NOMO-1 treated with dmso at 0.1 percent for 144 hours (cell line): ENCODE results near the gene CFAP54.

Source experiments
- DNase-seq: peaks from one replicate; lab custom pipeline; 2025; ENCODE audit not compliant: unreplicated experiment; lab: John Stamatoyannopoulos, UW

CFAP54 gene

DNA sequence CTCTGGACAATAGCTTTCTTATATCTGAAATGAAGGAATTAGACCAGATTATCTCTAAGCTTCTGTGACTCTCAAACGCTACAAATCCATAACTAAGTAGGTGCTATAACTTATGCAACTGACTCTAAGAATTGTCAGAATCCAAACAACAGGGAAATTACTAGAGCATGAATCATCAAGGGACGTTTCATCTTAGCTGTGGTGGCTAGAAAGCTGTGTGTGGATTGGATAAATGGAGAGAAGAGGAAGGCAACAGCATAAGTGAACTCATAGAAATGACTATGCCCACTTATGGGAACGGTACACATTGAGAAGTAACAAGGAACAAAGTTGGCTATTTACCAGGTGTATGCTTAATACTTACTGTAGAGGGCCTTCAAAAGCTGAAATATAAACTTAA, 321.7 kb downstream of the CFAP54 start:
- DNase-seq = no peak

DNA sequence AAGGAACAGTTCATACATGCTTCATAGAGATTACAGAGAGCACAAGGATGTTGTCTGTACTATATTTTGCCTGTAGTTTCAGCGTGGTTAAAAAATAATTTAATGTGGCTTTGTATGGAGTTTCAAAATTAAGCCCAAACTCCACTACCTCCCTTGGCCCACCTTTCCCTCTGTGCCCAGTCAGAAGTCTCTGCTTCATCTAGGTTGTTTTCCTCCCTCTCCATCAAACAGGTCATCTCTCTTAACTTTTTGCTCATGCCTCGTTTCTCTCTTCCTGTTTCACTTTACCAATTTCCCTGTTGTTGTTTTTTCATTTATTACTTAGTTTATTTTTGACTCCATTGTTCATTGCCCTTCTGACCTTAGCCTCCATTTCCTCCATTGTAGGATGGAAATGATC, 322.8 kb downstream of the CFAP54 start:
- DNase-seq = no peak

DNA sequence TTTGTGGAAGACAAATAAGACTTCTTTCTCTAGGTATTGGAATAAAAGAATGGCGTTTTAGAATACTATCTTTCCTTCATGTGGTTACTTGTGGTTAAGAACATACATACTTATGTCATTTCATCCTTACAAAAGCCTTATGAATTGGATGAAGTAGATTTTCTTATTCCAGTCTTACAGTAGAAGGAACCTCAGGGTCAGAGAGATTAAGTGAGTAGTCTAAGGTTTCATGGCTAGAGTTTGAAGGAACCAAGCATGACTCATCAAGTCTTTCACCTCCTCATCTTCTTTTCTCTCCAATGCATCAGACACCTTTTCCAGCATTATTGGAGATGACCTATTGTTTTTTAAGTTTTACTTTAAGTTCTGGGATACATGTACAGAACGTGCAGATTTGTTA, 324.8 kb downstream of the CFAP54 start:
- DNase-seq = no peak

DNA sequence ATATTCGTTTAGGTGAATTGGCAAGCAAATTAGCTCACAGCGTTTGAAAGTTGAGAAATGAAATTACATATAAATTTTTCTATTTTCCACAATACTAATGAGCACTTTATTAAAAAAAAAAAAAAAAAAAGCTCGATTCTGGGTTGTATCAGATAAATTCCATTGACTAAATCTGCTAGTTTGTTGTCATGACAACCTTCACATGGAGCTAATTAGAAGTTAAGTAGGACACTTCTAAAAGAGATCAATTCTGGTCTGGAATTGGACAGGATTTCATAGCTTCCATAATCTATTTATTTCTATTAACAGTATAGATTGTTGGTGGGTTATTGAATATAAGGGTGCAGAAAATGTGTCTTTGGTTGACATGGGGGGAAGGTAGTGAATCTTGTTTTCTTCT, 332.2 kb downstream of the CFAP54 start:
- DNase-seq = no peak

DNA sequence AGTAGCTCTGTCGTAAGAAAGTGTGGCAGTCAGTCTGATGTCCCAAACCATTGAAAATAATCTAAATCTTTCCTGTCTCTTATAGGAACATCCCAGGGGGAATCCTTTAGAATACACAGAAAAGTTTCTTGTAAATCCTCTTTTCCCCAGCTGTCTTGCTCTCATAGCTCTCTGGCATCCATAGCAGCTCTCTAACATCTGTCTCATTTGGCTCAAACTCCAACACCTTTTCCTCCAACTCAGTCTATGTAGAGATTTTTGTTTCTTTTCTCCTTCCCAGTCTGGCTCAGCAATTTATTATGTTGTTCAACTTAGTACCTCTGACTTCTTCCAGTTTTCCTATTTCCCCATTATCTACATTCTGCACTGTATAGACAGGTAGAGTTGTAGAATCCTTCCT, 333.3 kb downstream of the CFAP54 start:
- DNase-seq = no peak

DNA sequence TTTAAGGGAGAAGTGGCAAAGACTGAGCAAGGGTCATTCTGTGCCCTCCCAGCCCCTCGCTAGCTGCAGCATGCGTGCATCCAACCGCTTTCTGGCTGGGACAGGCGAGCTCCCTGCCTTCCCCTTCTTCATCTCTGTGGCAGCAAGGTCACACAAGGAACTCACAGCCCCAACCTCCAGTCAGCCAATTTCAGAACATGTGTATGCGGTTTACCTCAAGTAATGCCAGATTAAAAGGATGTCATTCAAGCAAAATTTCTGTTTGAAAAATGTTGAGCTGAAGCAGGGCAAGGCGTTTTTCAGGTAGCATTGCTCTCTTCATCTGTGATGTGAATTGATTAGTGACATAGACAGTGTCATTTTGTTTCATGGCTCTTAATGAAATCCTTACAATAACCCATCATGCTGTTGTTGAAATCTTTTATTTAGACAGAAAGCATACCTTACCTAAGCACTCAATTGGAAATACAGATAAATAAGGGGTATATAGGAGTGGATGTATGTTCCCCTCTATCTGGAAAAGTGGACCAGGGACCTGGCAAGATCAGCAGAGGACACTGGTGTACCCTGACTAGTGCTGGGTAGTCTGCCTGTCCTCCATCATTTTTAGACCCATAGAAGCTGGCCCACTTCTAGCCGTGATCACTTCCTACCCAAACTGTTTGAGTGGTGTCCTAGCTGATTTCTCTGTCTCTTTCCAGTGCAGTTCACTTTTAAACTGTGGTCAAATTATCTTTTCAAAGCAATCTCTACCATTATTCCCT, 334.9 kb downstream of the CFAP54 start:
- DNase-seq = no peak

DNA sequence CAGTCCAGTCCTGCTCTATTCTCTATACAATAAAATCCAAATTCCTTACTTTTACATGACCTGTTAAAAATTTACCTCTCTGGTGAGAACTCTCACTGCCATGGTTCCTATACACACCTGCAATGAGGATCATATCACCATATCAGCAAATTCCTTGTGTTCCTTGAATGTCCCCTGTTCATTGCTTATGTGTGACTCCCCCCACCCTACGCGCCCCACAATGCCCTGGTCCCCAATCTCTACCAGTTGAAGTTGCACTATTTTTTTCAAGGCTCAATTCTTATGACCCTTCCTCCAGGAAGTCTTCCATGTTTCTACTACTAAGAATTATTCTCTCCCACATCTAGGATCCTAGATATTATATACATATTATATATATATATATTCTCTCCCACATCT, 335.5 kb downstream of the CFAP54 start:
- no peak for DNase-seq

DNA sequence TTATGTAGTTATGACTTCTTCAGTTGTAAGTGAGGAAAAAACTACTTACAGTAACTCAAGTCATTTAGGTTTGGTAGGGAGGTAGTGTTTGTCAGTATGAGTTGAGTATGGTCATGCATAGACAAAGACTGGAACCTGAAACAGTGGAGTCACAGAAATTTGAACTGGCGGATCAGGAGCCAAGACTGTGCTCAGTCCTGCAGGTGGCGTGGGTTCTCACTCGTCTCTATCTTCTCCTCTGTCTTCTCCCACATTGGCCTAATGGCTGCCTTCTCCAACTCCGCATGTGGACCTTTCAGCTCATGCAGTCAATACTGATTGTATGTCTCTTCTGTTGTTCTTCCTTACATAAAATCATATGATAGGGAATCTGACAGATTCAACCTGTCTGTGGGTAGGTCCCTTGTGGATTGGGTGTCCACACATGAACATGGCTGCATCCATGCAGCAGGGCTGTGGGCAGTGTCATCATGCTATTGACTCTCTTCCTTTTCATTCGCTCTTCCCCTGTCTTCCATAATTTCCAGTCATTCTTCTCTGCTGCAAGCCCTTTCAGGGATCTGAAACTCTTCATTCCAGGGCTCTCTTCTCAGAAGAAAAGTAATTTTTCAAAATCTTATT, 338.9 kb downstream of the CFAP54 start:
- no peak for DNase-seq

DNA sequence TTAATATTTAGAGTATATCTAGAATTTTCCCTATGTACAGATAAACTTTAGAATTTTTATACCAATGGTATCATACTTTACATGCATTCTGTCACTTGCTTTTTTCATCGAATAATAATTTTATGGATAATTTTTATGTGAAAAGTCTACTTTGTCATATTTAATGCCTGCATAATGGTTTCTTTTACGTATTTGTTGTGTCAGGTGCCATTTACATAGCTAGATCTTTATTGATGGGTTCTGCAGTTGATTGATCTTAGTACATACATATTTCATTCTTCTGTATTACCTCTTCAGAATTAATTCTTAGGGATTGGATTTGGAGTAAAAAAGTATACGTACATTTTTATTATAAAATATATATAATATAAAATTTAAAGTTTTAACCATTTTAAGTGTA, 340.0 kb downstream of the CFAP54 start:
- DNase-seq = no peak

DNA sequence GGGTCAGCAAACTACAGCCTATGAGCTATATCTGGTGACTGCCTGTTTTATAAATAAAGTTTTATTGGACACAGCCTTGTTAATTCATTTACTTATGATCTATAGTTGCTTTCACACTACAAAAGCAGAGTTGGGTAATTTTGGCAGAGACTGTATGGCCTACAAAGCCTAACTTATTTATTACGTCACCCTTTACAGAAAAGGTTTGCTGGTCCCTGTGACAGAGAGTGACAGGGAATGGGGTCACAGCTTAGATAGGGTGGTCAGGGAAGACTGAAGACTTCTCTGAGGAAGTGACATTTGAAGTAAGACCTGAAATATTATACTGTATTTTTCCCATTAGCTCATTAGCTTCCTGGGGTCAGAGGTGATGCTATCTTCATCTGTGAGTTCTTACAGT, 342.0 kb downstream of the CFAP54 start:
- no peak for DNase-seq

DNA sequence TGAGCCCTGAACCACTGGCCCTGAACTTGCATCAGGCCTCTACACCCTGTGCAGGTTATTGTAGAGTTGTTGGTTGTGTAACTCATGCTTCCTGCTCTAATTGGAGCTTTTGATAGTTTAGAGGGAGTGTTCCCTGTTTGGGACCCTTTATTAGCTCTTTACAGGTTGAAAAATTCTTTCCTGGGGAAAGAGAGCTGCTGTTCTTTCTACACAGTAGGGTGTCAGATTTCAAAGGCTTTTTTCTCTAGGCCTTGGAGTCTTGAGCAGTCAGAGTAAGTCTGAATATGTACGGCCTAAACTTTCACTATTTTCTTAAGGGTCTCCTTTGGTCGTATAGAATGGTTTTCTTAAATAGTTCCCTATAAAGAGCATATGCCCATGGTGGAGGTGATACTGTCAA, 356.9 kb downstream of the CFAP54 start:
- no peak for DNase-seq

DNA sequence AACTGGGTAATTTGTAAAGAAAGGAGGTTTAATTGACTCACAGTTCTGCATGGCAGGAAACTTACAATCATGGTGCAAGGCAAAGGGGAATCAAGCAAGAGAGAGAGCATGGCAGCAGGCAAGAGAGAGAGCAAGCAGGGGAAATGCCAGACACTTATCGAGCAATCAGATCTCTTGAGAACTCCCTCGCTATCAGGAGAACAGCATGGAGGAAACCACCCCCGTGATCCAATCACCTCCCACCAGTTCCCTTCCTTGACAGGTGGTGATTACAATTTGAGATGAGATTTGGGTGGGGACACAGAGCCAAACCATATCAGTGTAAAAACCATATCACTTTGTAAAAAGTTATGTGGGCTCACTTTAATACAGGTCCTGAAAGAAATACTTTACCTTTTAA, 361.3 kb downstream of the CFAP54 start:
- DNase-seq = no peak

DNA sequence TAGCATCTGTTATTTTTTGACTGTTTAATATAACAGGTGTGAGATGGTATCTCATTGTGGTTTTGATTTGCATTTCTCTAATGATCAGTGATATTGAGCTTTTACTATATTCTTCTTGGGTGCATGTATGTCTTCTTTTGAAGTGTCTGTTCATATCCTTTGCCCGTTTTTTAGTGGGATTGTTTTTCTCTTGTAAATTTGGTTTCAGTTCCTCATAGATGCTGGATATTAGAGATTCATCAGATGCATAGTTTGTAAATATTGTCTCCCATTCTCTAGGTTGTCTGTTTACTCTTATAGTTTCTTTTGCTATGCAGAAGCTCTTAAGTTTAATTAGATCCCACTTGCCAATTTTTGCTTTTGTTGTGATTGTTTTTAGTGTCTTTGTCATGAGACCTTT, 368.8 kb downstream of the CFAP54 start:
- no peak for DNase-seq

DNA sequence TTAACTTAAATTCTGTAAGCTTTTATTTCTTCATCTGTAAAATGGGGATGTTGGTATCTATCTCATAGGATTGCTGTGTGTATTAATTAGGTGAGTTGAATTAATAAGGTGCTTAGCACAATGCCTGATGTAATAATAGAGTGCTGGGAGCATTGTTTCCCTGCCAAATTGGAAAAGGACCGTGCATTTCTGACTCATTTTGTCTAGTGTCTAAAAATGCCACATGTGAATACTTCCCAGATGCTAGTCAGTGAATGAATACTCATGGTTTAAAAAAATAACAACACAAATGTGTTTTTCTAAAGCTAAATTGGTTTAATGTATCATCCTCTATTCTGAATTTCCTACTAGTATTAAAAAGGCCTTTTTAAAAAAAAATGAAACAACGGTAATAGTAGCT, 372.3 kb downstream of the CFAP54 start:
- DNase-seq = no peak

DNA sequence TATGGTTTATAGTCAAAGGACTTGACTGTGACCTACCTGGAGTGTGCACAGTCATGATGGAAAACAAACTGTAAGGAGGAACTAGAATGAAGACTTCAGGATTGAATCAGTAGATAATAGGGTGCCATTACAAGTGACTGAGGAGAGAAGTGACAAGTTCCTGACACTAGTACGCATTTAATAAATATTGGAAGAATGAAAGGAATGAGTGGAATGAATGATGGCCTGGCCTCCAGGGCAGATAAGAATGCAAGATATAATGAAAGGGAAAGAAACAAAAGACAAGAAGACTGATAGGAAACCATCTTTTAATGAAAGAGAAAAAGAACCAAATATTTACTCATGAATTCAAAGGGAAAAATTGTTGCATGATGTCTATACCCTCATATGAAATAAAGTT, 372.9 kb downstream of the CFAP54 start:
- no peak for DNase-seq

DNA sequence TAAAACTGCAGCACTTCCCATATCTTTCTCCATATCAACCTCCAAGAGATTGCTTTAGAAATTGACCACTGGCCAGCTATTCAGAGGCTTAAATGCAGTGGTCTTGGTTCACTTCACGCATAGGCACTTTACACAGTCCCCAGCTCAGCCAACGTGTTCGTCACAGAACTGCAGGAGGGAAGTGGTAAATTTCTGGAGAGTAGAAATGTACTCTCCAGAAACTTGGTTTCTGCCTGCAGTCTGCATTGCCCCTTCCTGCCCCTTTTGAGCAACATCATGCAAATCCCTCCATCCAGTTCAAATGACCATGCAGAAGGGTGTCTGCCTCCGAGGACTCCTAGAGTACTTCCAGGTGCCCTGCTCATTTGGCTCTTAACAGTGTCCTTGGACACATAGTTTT, 375.0 kb downstream of the CFAP54 start:
- DNase-seq = no peak

DNA sequence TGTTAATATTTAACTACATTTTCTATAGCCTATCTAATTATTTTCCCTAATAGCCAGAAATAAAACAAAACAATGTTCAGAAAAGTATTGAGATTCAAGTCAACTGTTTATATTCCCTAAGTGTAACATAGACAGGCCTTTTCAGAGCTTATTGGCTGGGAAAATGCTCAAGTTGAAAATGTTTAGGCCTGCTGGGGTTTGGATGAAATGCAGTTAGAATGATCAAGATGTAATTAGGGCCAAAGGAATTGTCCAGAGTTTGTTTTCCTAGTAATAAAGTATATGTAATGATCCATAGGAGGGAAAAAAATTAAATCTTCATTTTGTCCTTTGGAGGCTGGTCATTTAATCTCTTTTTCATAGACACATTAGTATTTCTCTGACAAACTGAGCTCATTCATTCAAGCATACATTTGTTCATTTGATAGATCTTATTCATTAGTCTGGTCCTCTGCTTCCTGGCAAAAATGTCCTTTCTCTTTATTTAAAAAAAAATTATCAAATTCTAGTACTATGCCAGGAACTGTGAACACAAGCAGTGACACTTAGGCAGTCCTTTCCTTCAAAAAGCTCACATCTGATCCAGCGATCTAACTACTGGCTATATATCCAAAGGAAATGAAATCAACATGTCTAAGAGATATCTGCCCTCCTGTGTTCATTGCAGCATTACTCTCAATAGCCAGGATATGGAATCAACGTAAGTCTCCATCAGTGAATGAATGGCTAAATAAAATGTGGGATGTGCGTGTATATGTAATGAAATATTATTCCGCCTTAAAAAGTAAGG, 377.6 kb downstream of the CFAP54 start:
- no peak for DNase-seq

DNA sequence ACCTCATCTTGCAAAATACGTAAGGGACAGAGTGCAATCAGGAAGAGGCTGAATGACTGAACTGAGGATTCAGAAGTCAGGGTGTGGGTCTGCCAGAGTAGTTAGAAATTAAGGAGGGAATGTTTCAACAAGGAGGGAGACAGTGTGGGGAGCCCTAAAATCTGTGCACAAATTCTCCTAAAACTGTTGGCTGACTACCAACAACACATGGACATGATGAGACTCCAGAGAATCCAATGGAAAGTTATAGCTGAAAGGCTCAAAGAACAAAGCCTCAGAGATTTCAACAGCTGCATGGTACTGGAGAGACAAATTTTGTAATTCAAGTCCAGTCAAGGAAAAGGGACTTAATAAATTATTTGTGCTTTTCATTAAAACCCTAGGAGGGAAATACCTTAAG, 381.6 kb downstream of the CFAP54 start:
- no peak for DNase-seq

DNA sequence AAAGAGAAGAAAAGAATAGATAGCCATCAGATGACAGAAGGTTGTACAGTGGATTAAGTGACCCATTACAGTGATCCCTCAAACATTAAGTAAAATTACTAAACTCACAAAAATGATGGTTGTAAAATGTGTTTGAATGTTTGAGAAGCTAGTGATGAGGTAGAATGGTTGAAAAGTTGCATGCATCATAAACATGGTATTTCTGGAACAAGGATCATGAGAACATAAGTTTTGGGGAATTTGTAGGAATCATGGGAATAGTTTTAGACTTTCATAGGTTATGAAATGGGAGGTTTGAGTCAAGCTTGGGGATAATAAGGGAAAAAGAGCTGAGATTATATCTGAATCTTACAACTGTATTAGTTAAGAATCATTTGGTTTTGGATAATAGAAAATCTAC, 383.6 kb downstream of the CFAP54 start:
- DNase-seq = no peak

DNA sequence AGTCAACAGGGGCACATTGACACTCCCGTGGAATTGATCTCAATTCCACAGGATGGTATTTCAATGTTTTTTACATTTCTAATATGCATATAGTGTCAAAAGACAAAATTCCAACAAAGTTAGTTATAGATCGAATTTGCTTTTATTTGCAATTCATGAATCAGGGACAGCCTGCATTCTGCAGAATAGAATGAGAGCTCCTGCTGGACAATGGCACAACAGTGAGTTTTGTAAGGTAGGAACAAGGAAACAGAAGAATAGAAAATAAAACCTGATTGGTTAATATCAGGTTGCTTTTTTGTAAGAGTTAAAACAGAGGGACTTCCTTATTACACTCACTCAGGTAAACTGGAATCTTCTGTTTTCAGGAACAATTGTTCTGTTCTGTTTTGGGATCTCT, 384.8 kb downstream of the CFAP54 start:
- no peak for DNase-seq

DNA sequence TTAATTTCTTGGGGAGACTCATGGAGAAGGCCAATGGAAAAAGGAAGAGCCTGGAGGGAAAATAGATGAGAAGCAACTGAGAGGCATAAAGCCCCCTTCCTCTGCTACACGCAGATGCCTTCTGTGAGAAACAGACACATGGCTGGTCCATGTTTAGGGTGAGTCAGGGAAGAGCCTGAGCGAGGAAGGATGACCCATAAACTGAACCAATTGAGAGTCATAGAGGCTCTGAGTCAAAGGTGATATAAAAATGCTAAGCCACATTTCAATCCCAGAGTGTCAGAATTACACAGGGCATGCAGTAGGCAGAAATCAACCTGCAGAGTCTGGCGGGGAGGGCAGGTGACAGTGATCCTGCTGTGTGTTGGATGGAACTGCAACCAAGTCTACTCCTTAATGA, 387.6 kb downstream of the CFAP54 start:
- DNase-seq = no peak

DNA sequence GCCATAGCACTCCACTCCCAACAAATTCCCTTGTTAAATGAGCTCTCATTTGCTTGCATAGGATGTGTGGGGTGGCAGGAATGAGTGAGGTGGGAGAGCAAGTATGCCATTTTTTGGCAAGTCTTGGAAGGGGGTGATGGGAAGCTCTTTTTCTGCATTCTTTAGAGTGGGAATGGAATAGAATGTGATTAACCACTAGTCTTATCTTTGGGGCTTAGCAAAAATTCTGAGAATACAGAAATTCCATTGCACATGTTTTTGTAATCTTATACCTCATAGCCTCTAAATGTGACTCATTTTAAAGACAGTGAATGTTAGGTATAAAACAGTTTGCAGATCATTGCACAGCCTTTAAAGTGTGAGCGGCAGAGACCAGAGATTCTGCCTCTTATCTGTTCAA, 389.3 kb downstream of the CFAP54 start:
- no peak for DNase-seq
